Measurements from ENCODE around the gene ADAP1. TPM values are rescaled to one million over a fixed set of nuclear protein-coding genes. Genes with fewer than 3 reads are reported as not detected.

ADAP1 gene
- total and polyA plus RNA-seq, 2 of the 8 experiments (the other 6 are each of a cell fraction or from before 2014, with no cell fraction given): 5.8 to 6.1 TPM

GRCh38 chr7:859359-860030, 95.0 kb downstream of the ADAP1 start:
- Histone ChIP-seq H3K14ac (ENCODE audit: insufficient read length) (no peak overlapping the region), H4K20me1 (replicated peaks in 1 of 2; ENCODE audit: control insufficient read depth in 1 of 2, insufficient read depth in 2 of 2, low read length in 2 of 2) (peaks cover 3 to 16% of the 10 kb centered on the region in 2 experiments), H3K4me2 (ENCODE audit: insufficient read depth in 1 of 2, low read depth in 2 of 2, low read length in 2 of 2) (no peak overlapping the region), H3K79me1 (ENCODE audit: low read depth, low read length) (no peaks in the 10 kb centered on the region; the same call in 1 of the 2 replicates), H3K4me3 (ENCODE audit: extremely low read depth in 1 of 4, insufficient read depth in 2 of 4, low read depth in 3 of 4, low read length in 4 of 4) (no peak overlapping the region), H3K27ac (ENCODE audit: low read depth, low read length) (no peak overlapping the region), H4K91ac (replicated peaks; ENCODE audit: insufficient read length, low read length) (no peak overlapping the region), H4K8ac (ENCODE audit: extremely low read depth, insufficient read depth, low read length) (no peak overlapping the region), H3K79me2 (ENCODE audit: control insufficient read depth in 1 of 2, insufficient read depth in 2 of 2, low read length in 2 of 2) (no peaks in the 10 kb centered on the region), H2BK20ac (ENCODE audit: low read length) (no peak overlapping the region), H2BK12ac (ENCODE audit: low read depth, low read length) (no peak overlapping the region), H3K23ac (ENCODE audit: insufficient read length) (no peak overlapping the region), H2BK120ac (replicated peaks; ENCODE audit: low read depth, low read length) (no peak overlapping the region), H3K4me1 (replicated peaks in 1 of 4; ENCODE audit: control insufficient read depth in 3 of 4, insufficient read depth in 4 of 4, low read length in 3 of 4) (no peaks in the 10 kb centered on the region), H2BK5ac (ENCODE audit: low read depth, low read length) (no peak overlapping the region), H3K9ac (replicated peaks in 1 of 4; ENCODE audit: extremely low read depth in 1 of 4, low read depth in 3 of 4, low read length in 3 of 4) (no peak overlapping the region), H3K36me3 (ENCODE audit: control insufficient read depth in 2 of 4, insufficient read depth in 4 of 4, low read length in 3 of 4) (peaks cover 25 to 67% (median 57%) of the 10 kb centered on the region in 4 experiments), H3K4ac (replicated peaks; ENCODE audit: insufficient read length, low read depth, low read length) (no peak overlapping the region), H3K18ac (ENCODE audit: extremely low read depth, low read length) (no peak overlapping the region), H3K9me3 (ENCODE audit: insufficient read depth in 2 of 2, low read depth in 1 of 2, low read length in 1 of 2) (no peaks in the 10 kb centered on the region), H2AFZ (ENCODE audit: low read length) (no peak overlapping the region), H3K27me3 (replicated peaks in 1 of 4; ENCODE audit: control insufficient read depth in 3 of 4, extremely low read depth in 1 of 4, insufficient read depth in 3 of 4, low read length in 3 of 4) (no peaks in the 10 kb centered on the region), H2AK5ac (ENCODE audit: low read depth, low read length) (no peak overlapping the region), H4K5ac (ENCODE audit: insufficient read length, low read depth, low read length) (no peak overlapping the region), H3K56ac (replicated peaks; ENCODE audit: insufficient read length, low read depth, low read length) (no peak overlapping the region), H2BK15ac (ENCODE audit: low read length) (no peak overlapping the region), H3K23me2 (ENCODE audit: low read depth, low read length) (no peaks in the 10 kb centered on the region)
- CTCF ChIA-PET (ENCODE audit: partially characterized antibody): interaction anchor here (1.1 to 1.9 kb wide), 6 partner anchors 8 to 82 kb away, joined by 3 to 9 read pairs (median 5); no protein-coding TSS in a partner anchor
- DNase-seq (ENCODE audit: low read depth in 1 of 2, low spot score in 2 of 2) (no peak), FAIRE-seq (no peak)
- POLR2A ChIA-PET (ENCODE audit: partially characterized antibody): interaction anchor here (0.5 to 1.7 kb wide), 3 partner anchors 8 to 15 kb away, joined by 3 to 5 read pairs (median 4); no protein-coding TSS in a partner anchor
- WGBS, 2 experiments (ENCODE audit: extremely low coverage in 1 of 2, insufficient coverage in 1 of 2, insufficient read length in 1 of 2, insufficient replicate concordance in 2 of 2, low coverage in 1 of 2, low lambda C conversion rate in 2 of 2, missing lambda C conversion rate in 1 of 2): 90% methylated on average over 16 of the region's 16 CpGs; no CpG with 5 or more reads in 1 of the 2 experiments
- TF ChIP-seq KDM5A (IDR thresholded peaks at IDR 0.05; ENCODE audit: low read length): no peak
- no peak for TF ChIP-seq CTBP2 (IDR thresholded peaks at IDR 0.05; ENCODE audit: borderline replicate concordance, insufficient read depth, insufficient read length, low read length)
- no peak for TF ChIP-seq CEBPB (IDR thresholded peaks at IDR 0.05; ENCODE audit: low read depth, low read length)
- no peak for TF ChIP-seq SP2 (IDR thresholded peaks at IDR 0.05; ENCODE audit: low read length)
- no peak for TF ChIP-seq SIN3A (conservative IDR thresholded peaks at IDR 0.05 in 1 of 2, IDR thresholded peaks at IDR 0.05 in 1 of 2; ENCODE audit: low read depth in 1 of 2, low read length in 2 of 2)
- TF ChIP-seq CHD1 (IDR thresholded peaks at IDR 0.05; ENCODE audit: low read depth, low read length): no peak
- no peak for TF ChIP-seq JUN (IDR thresholded peaks at IDR 0.05; ENCODE audit: low read depth, low read length)
- TF ChIP-seq, protein P1, sequence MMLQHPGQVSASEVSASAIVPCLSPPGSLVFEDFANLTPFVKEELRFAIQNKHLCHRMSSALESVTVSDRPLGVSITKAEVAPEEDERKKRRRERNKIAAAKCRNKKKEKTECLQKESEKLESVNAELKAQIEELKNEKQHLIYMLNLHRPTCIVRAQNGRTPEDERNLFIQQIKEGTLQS (IDR thresholded peaks at IDR 0.05; ENCODE audit: insufficient read depth, low read depth, low read length): no peak
- no peak for TF ChIP-seq EP300 (IDR thresholded peaks at IDR 0.05; ENCODE audit: borderline replicate concordance in 1 of 2, low read depth in 2 of 2, low read length in 2 of 2)
- no peak for TF ChIP-seq RAD21 (IDR thresholded peaks at IDR 0.05 in 1 of 2, conservative IDR thresholded peaks at IDR 0.05 in 1 of 2; ENCODE audit: low read depth in 2 of 2, low read length in 2 of 2)
- no peak for TF ChIP-seq EZH2 (IDR thresholded peaks at IDR 0.05; ENCODE audit: low read depth, low read length, severe bottlenecking)
